ENCODE measurements around the gene NPY4R. TPM values are rescaled to one million over a fixed set of nuclear protein-coding genes. Genes with fewer than 3 reads are reported as not detected.
"Not testable (repeated sequence)": the region's sequence is repeated elsewhere in the genome, so short reads cannot be mapped to it uniquely, and the experiment has no call there.

NPY4R gene
- total RNA-seq (2021; ENCODE audit: unreplicated experiment) (not detected), Bru-seq, nascent RNA (not detected), BruChase-seq, experiment 1, labeled RNA remaining after a 6-hour chase (percentile 9 among the genes with signal in this experiment), BruChase-seq, experiment 2, labeled RNA remaining after a 2-hour chase (not detected)
- 0.04 TPM in 1 of 2 replicates, not detected in the other for polyA plus RNA-seq (2012)
- long read RNA-seq, result 0 reads

GRCh38 chr10:46465765-46466164 lies at the start of gene NPY4R:
NPY4R (minus strand) TSS chr10:46465958; CDS start chr10:46462635, 3,323 bp downstream.
- RAD21 ChIA-PET (ENCODE audit: low non-redundant PET in 1 of 2, low total read pairs in 2 of 2, uncharacterized antibody in 2 of 2, unreplicated experiment in 2 of 2); H3K4me3 ChIP-seq (replicated peaks in 1 of 2; ENCODE audit: low read depth in 1 of 2, low read length in 2 of 2); H2AFZ ChIP-seq (ENCODE audit: low read depth, low read length, poor library complexity, severe bottlenecking); POLR2A ChIA-PET; H3K27ac ChIP-seq (ENCODE audit: low read depth, low read length); H3K4me1 ChIP-seq (ENCODE audit: control insufficient read depth in 1 of 2, insufficient read depth in 2 of 2, low read length in 2 of 2); H3K9me2 ChIP-seq (ENCODE audit: insufficient read depth); CTCF ChIA-PET; intact Hi-C loops (cut with micrococcal nuclease); ATAC-seq; H3K79me2 ChIP-seq (ENCODE audit: insufficient read depth, low read length); H4K20me1 ChIP-seq (ENCODE audit: insufficient read depth); H3K36me3 ChIP-seq (ENCODE audit: control insufficient read depth in 1 of 2, insufficient read depth in 2 of 2, low read length in 2 of 2); H3K9ac ChIP-seq (ENCODE audit: low read length); BruUV-seq (replicated peaks); H3K9me3 ChIP-seq (ENCODE audit: control insufficient read depth in 1 of 2, insufficient read depth in 1 of 2, low read depth in 1 of 2, low read length in 2 of 2); DNase-seq (ENCODE audit: low read depth, low spot score); H3K27me3 ChIP-seq (ENCODE audit: insufficient read depth, low read length); H3K4me2 ChIP-seq (ENCODE audit: low read length): not testable (repeated sequence)

GRCh38 chr10:46515366-46515765 lies 49.6 kb upstream of the NPY4R start:
- RAD21 ChIA-PET (ENCODE audit: low non-redundant PET in 1 of 2, low total read pairs in 2 of 2, uncharacterized antibody in 2 of 2, unreplicated experiment in 2 of 2), result no interaction called here
- H3K4me1 ChIP-seq (ENCODE audit: control insufficient read depth in 1 of 2, insufficient read depth in 2 of 2, low read length in 2 of 2), result peaks cover 0 to 11% of the 10 kb centered on the region in 2 experiments; a peak in 2 of 4 replicates
- no peaks in the 10 kb centered on the region for H3K79me2 ChIP-seq (ENCODE audit: insufficient read depth, low read length)
- DNase-seq (ENCODE audit: low read depth, low spot score), result no peak
- H3K27ac ChIP-seq (ENCODE audit: low read depth, low read length), result no peak overlapping the region
- TF ChIP-seq EZH2phosphoT487 (IDR thresholded peaks at IDR 0.05; ENCODE audit: borderline replicate concordance), result no peak
- TF ChIP-seq TCF7L2 (IDR thresholded peaks at IDR 0.05; ENCODE audit: borderline replicate concordance, extremely low read depth, insufficient read depth, insufficient read length), result no peak
- no peak for TF ChIP-seq CBX3 (IDR thresholded peaks at IDR 0.05; ENCODE audit: low read depth)
- no peak for TF ChIP-seq EZH2 (IDR thresholded peaks at IDR 0.05)
- TF ChIP-seq POLR2AphosphoS5 (IDR thresholded peaks at IDR 0.05; ENCODE audit: low read depth, low read length), result no peak
- BruUV-seq (replicated peaks), result no TSS peak
- no peaks in the 10 kb centered on the region for H3K9me2 ChIP-seq (ENCODE audit: insufficient read depth)
- POLR2A ChIA-PET, result no interaction called here
- intact Hi-C loops (cut with micrococcal nuclease), result no loop called here
- no peak overlapping the region for H2AFZ ChIP-seq (ENCODE audit: low read depth, low read length, poor library complexity, severe bottlenecking)
- no peak for ATAC-seq
- no peaks in the 10 kb centered on the region for H3K9me3 ChIP-seq (ENCODE audit: control insufficient read depth in 1 of 2, insufficient read depth in 1 of 2, low read depth in 1 of 2, low read length in 2 of 2)
- no peak overlapping the region for H3K4me3 ChIP-seq (replicated peaks in 1 of 2; ENCODE audit: low read depth in 1 of 2, low read length in 2 of 2)
- no peaks in the 10 kb centered on the region for H4K20me1 ChIP-seq (ENCODE audit: insufficient read depth)
- H3K27me3 ChIP-seq (ENCODE audit: insufficient read depth, low read length), result no peaks in the 10 kb centered on the region
- no peak overlapping the region for H3K4me2 ChIP-seq (ENCODE audit: low read length)
- H3K9ac ChIP-seq (ENCODE audit: low read length), result no peak overlapping the region
- CTCF ChIA-PET, result interaction anchor here (0.7 kb wide), 1 partner anchor 31 kb away, joined by 3 read pairs; no protein-coding TSS in a partner anchor
- no peaks in the 10 kb centered on the region for H3K36me3 ChIP-seq (ENCODE audit: control insufficient read depth in 1 of 2, insufficient read depth in 2 of 2, low read length in 2 of 2)
